Measurements from ENCODE around the gene ZBTB9.

The ZBTB9 gene

GRCh38 chr6:33490621-33491020, 36.2 kb downstream of the ZBTB9 start:
- H3K4me3 ChIP-seq (replicated peaks; ENCODE audit: low read depth, low read length) = no peak overlapping the region
- DNase-seq (ENCODE audit: extremely low read depth, insufficient read length) = no peak
- no peaks in the 10 kb centered on the region for H3K27me3 ChIP-seq (replicated peaks; ENCODE audit: control insufficient read depth, insufficient read depth, low read length)
- TF ChIP-seq CTCF (IDR thresholded peaks at IDR 0.05; ENCODE audit: insufficient read depth, low read length, poor library complexity, severe bottlenecking) = no peak
- no peaks in the 10 kb centered on the region for H3K36me3 ChIP-seq (ENCODE audit: control insufficient read depth, insufficient read depth, low read length)

- peak; percentile 13 for TF ChIP-seq CTCF (IDR thresholded peaks at IDR 0.05; ENCODE audit: insufficient read depth, low read length, poor library complexity, severe bottlenecking)
- DNase-seq (ENCODE audit: extremely low read depth, insufficient read length) = no peak
- Histone ChIP-seq H3K4me3 (replicated peaks; ENCODE audit: low read depth, low read length) (no peak overlapping the region), H3K36me3 (ENCODE audit: control insufficient read depth, insufficient read depth, low read length) (no peaks in the 10 kb centered on the region), H3K27me3 (replicated peaks; ENCODE audit: control insufficient read depth, insufficient read depth, low read length) (no peaks in the 10 kb centered on the region)
Measured at GRCh38 chr6:33492093-33492492, 37.7 kb downstream of the ZBTB9 start.

- no peak overlapping the region for H3K4me3 ChIP-seq (replicated peaks; ENCODE audit: low read depth, low read length)
- no peak for DNase-seq (ENCODE audit: extremely low read depth, insufficient read length)
- no peaks in the 10 kb centered on the region for H3K27me3 ChIP-seq (replicated peaks; ENCODE audit: control insufficient read depth, insufficient read depth, low read length)
- TF ChIP-seq CTCF (IDR thresholded peaks at IDR 0.05; ENCODE audit: insufficient read depth, low read length, poor library complexity, severe bottlenecking) = no peak
- no peaks in the 10 kb centered on the region for H3K36me3 ChIP-seq (ENCODE audit: control insufficient read depth, insufficient read depth, low read length)
Measured at GRCh38 chr6:33497157-33497556, 42.8 kb downstream of the ZBTB9 start.

- DNase-seq (ENCODE audit: extremely low read depth, insufficient read length) = no peak
- Histone ChIP-seq H3K36me3 (ENCODE audit: control insufficient read depth, insufficient read depth, low read length) (no peaks in the 10 kb centered on the region), H3K4me3 (replicated peaks; ENCODE audit: low read depth, low read length) (no peak overlapping the region), H3K27me3 (replicated peaks; ENCODE audit: control insufficient read depth, insufficient read depth, low read length) (no peaks in the 10 kb centered on the region)
- TF ChIP-seq CTCF (IDR thresholded peaks at IDR 0.05; ENCODE audit: insufficient read depth, low read length, poor library complexity, severe bottlenecking) = no peak
Measured at GRCh38 chr6:33502486-33502885, 48.1 kb downstream of the ZBTB9 start.

- H3K36me3 ChIP-seq (ENCODE audit: control insufficient read depth, insufficient read depth, low read length) = no peaks in the 10 kb centered on the region
- TF ChIP-seq CTCF (IDR thresholded peaks at IDR 0.05; ENCODE audit: insufficient read depth, low read length, poor library complexity, severe bottlenecking) = no peak
- no peak overlapping the region for H3K4me3 ChIP-seq (replicated peaks; ENCODE audit: low read depth, low read length)
- no peak for DNase-seq (ENCODE audit: extremely low read depth, insufficient read length)
- H3K27me3 ChIP-seq (replicated peaks; ENCODE audit: control insufficient read depth, insufficient read depth, low read length) = no peaks in the 10 kb centered on the region
Measured at GRCh38 chr6:33504486-33504885, 50.1 kb downstream of the ZBTB9 start.
